Panc1 (cell line): ENCODE results near the gene MADD. TPM values are rescaled to one million over a fixed set of nuclear protein-coding genes. Genes with fewer than 3 reads are reported as not detected.

Experiments used
- ATAC-seq: fragments of 200-7000 bp; cut with Tn5 transposase; 2 replicates; pipeline ENCODE4 v1.9.1; 2020; ENCODE audit warnings: mild to moderate bottlenecking, moderate library complexity
- BruUV-seq: library from RNA; stranded (reverse); fragments of 400-500 nt; replicated peaks from 2 replicates; lab custom pipeline; 2021; lab: Mats Ljungman, UMichigan
- CTCF ChIA-PET: fragments of 300-600 bp; sonication (Branson Sonifier 250); formaldehyde crosslinking; loops from one replicate; lab custom pipeline; 2022; ENCODE audit warnings: antibody characterized with exemption; lab: Charles Lee
- POLR2A ChIA-PET: fragments of 300-600 bp; sonication (Branson Sonifier 250); formaldehyde crosslinking; loops from one replicate; lab custom pipeline; 2022; ENCODE audit warnings: antibody characterized with exemption; lab: Charles Lee
- DNase-seq: peaks from one replicate; pipeline ENCODE4 v3.0.0-alpha.2; 2010; ENCODE audit warnings: low read depth, low spot score
- H3K27ac ChIP-seq: 2 replicates; pipeline ENCODE4 v1.5.1; 2011; ENCODE audit warnings: mild to moderate bottlenecking, low read length, inconsistent platforms
- H3K27me3 ChIP-seq: fragments of 200-500 bp; sonication (Bioruptor generic); 2 replicates; pipeline ENCODE4 v1.6.0; 2014; ENCODE audit warnings: low read length, inconsistent platforms; ENCODE audit not compliant: control insufficient read depth, insufficient read depth
- H3K36me3 ChIP-seq: fragments of 200-500 bp; sonication (Bioruptor generic); 2 replicates; pipeline ENCODE4 v1.5.1; 2014; ENCODE audit warnings: inconsistent platforms, mild to moderate bottlenecking, low read length, moderate library complexity; ENCODE audit not compliant: control insufficient read depth, insufficient read depth
- H3K4me1 ChIP-seq: 2 replicates; pipeline ENCODE4 v1.5.1; 2011; ENCODE audit warnings: inconsistent platforms, mild to moderate bottlenecking, low read length, moderate library complexity; ENCODE audit not compliant: control insufficient read depth, insufficient read depth
- H3K4me3 ChIP-seq, 2 experiments: 2 replicates each; pipeline ENCODE4 v1.5.1; 2011 to 2012; ENCODE audit warnings: low read depth in 2 of 2, low read length in 2 of 2, mild to moderate bottlenecking in 2 of 2, inconsistent platforms in 1 of 2, moderate library complexity in 1 of 2
- H3K9me3 ChIP-seq: fragments of 200-500 bp; sonication (Bioruptor generic); 2 replicates; pipeline ENCODE4 v1.5.1; 2014; ENCODE audit warnings: low read depth, mild to moderate bottlenecking, inconsistent platforms, low read length, moderate library complexity; ENCODE audit not compliant: control insufficient read depth, insufficient read depth
- POLR2AphosphoS5 ChIP-seq: IDR thresholded peaks from 2 replicates; pipeline ENCODE4 v1.6.1; 2012; ENCODE audit warnings: mild to moderate bottlenecking, low read depth, low read length, moderate library complexity
- SIN3A ChIP-seq: IDR thresholded peaks from 2 replicates; pipeline ENCODE4 v1.6.1; 2012; ENCODE audit warnings: low read depth, mild to moderate bottlenecking, low read length, moderate library complexity, borderline replicate concordance; ENCODE audit not compliant: insufficient read depth
- TCF7L2 ChIP-seq: IDR thresholded peaks from 2 replicates; pipeline ENCODE4 v1.6.1; 2011; ENCODE audit warnings: mild to moderate bottlenecking, low read depth, low read length, inconsistent platforms
- in situ Hi-C: cut with HindIII; loops from 2 replicates; pipeline ENCODE4 v1.10.0; 2016; ENCODE audit warnings: low sequenced_read_pairs, low pct_unique_long_range_greater_than_20kb
- intact Hi-C: fragments of 100-400 bp; cut with micrococcal nuclease; formaldehyde crosslinking; loops from one replicate; pipeline ENCODE4 v1.10.0; 2022; ENCODE audit not compliant: unreplicated experiment
- total RNA-seq: library from RNA; stranded (reverse); gene quantifications from one replicate; pipeline ENCODE4 v1.2.1, GENCODE V29; 2021; ENCODE audit not compliant: unreplicated experiment
- TF ChIP-seq, protein P1 (sequence below): fragments of 450-650 bp; IDR thresholded peaks from 2 replicates; pipeline ENCODE4 v1.5.1; 2017; ENCODE audit warnings: mild to moderate bottlenecking
- TF ChIP-seq, protein P2 (sequence below), 2 experiments: IDR thresholded peaks; 2 replicates each; pipeline ENCODE4 v1.6.1; 2011 to 2012; ENCODE audit warnings: low read depth in 2 of 2, control low read depth in 1 of 2, low read length in 1 of 2, mild to moderate bottlenecking in 1 of 2, moderate library complexity in 1 of 2; ENCODE audit not compliant: insufficient read depth in 1 of 2

MADD gene
- total RNA-seq, 1 experiment from 2014 or later, result 51.1 TPM

DNA sequence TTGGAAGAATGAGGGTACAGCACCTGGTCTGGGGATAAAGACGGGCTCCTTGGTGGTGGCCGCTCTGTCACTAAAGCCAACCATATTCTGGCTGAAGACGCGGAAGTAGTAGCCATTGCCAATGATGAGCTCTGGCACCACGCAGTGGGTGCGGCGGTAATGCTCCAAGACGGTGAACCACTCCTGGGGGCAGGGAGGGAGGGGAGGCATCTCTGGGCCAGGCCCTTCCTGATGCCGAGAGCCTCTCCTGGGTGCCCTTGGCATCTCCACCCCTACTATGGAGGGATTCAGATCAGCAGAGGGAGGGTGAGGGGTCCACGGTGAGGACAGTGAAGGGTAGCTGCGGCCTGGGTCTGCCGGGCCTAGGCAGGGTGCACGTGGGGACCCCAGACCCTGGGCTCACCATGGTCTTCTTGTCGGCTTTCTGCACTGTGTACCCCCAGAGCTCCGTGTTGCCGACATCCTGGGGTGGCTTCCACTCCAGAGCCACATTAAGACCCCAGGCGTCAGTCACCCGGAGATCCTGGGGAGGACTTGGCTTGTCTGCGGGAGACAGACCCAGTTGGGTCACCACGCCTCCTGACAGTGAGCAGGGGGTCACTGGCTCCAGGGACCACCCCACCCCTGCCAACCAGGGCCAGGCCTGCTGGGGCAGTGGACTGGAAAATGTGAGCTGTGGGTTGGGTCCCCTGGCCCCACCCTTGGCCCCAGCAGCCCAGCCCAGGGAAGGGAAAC, 63.0 kb downstream of the MADD start:
- DNase-seq (no peak), ATAC-seq (no peak)
- in situ Hi-C loops, result no loop called here
- Histone ChIP-seq H3K27ac (no peak overlapping the region), H3K36me3 (no peaks in the 10 kb centered on the region), H3K27me3 (no peaks in the 10 kb centered on the region), H3K4me3 (no peak overlapping the region), H3K9me3 (no peaks in the 10 kb centered on the region), H3K4me1 (no peaks in the 10 kb centered on the region)
- intact Hi-C loops, result no loop called here
- no TSS peak for BruUV-seq
- no peak for TF ChIP-seq SIN3A
- TF ChIP-seq, protein P1, sequence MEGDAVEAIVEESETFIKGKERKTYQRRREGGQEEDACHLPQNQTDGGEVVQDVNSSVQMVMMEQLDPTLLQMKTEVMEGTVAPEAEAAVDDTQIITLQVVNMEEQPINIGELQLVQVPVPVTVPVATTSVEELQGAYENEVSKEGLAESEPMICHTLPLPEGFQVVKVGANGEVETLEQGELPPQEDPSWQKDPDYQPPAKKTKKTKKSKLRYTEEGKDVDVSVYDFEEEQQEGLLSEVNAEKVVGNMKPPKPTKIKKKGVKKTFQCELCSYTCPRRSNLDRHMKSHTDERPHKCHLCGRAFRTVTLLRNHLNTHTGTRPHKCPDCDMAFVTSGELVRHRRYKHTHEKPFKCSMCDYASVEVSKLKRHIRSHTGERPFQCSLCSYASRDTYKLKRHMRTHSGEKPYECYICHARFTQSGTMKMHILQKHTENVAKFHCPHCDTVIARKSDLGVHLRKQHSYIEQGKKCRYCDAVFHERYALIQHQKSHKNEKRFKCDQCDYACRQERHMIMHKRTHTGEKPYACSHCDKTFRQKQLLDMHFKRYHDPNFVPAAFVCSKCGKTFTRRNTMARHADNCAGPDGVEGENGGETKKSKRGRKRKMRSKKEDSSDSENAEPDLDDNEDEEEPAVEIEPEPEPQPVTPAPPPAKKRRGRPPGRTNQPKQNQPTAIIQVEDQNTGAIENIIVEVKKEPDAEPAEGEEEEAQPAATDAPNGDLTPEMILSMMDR, result no peak
- no peak for TF ChIP-seq POLR2AphosphoS5
- TF ChIP-seq, protein P2, sequence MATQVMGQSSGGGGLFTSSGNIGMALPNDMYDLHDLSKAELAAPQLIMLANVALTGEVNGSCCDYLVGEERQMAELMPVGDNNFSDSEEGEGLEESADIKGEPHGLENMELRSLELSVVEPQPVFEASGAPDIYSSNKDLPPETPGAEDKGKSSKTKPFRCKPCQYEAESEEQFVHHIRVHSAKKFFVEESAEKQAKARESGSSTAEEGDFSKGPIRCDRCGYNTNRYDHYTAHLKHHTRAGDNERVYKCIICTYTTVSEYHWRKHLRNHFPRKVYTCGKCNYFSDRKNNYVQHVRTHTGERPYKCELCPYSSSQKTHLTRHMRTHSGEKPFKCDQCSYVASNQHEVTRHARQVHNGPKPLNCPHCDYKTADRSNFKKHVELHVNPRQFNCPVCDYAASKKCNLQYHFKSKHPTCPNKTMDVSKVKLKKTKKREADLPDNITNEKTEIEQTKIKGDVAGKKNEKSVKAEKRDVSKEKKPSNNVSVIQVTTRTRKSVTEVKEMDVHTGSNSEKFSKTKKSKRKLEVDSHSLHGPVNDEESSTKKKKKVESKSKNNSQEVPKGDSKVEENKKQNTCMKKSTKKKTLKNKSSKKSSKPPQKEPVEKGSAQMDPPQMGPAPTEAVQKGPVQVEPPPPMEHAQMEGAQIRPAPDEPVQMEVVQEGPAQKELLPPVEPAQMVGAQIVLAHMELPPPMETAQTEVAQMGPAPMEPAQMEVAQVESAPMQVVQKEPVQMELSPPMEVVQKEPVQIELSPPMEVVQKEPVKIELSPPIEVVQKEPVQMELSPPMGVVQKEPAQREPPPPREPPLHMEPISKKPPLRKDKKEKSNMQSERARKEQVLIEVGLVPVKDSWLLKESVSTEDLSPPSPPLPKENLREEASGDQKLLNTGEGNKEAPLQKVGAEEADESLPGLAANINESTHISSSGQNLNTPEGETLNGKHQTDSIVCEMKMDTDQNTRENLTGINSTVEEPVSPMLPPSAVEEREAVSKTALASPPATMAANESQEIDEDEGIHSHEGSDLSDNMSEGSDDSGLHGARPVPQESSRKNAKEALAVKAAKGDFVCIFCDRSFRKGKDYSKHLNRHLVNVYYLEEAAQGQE (IDR thresholded peaks at IDR 0.05; ENCODE audit: insufficient read depth in 1 of 2, low read depth in 2 of 2, low read length in 1 of 2), result no peak
- no peak for TF ChIP-seq TCF7L2
- CTCF ChIA-PET, result no interaction called here
- POLR2A ChIA-PET, result no interaction called here

DNA sequence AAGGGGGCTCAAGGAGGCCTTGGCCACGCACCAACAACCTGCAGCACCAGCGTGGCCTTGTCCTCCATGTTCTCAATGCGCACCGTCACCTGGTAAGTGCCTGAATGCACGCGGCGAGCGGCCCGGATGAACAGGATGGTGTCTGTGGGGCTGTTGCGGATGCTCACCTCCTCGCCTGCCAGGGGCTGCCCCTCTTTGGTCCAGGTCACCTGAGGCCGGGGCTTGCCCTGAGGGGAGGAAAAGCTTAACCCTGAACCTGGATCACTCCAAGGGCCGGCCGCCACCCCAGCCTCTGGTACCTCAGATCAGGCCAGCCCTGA, 63.6 kb downstream of the MADD start:
- intact Hi-C loops, result no loop called here

More for the DNA sequence above, 63.6 kb downstream of the MADD start:
- DNase-seq, result no peak
- Histone ChIP-seq H3K4me1 (no peaks in the 10 kb centered on the region), H3K9me3 (no peaks in the 10 kb centered on the region), H3K27ac (no peak overlapping the region), H3K4me3 (no peak overlapping the region), H3K27me3 (no peaks in the 10 kb centered on the region), H3K36me3 (no peaks in the 10 kb centered on the region)
- POLR2A ChIA-PET, result no interaction called here
- CTCF ChIA-PET, result interaction anchor here (1.1 kb wide), 1 partner anchor 76 kb away, joined by 3 read pairs; the partner anchor contains the start of gene NR1H3
- no peak for ATAC-seq
- in situ Hi-C loops, result no loop called here
- TF ChIP-seq, protein P2 (IDR thresholded peaks at IDR 0.05; ENCODE audit: insufficient read depth in 1 of 2, low read depth in 2 of 2, low read length in 1 of 2), result no peak
- TF ChIP-seq SIN3A (no peak), POLR2AphosphoS5 (no peak), TCF7L2 (no peak)
- TF ChIP-seq, protein P1, result no peak
- no TSS peak for BruUV-seq
